Stimulated activated CD4-positive, alpha-beta T cell treated with anti-CD3 and anti-CD28 coated beads, TNF-alpha, amount 100 ng/mL, for 24 hours (primary cell): ENCODE data around the gene GRAP.

Experiments used
- DNase-seq, 3 experiments: peaks; one replicate each; pipeline ENCODE4 v3.0.0-alpha.2; 2020; ENCODE audit warnings: low read depth in 3 of 3

GRAP gene

DNA sequence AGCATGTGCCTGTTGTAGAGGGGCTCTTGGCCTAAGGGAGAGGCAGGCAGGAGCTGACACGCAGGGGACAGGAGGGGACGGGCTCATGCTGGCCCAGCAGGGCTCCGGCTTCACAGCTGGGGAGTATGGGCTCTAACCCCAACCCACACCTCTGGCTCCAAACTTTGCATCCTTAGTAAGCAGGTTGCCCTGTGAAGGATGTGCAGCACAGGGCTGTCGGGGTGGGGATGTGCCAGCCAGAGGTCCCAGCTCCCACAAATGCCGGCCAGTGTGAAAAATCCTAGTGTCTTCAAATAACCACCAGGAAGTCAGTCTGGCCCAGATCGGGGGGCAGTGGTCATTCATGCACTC lies 28.2 kb downstream of the GRAP start:
- no peak for DNase-seq

GRCh38 chr17:19017804-19018599 lies 28.8 kb downstream of the GRAP start:
- DNase-seq = no peak

GRCh38 chr17:19017401-19017800 lies 29.4 kb downstream of the GRAP start:
- no peak for DNase-seq

DNA sequence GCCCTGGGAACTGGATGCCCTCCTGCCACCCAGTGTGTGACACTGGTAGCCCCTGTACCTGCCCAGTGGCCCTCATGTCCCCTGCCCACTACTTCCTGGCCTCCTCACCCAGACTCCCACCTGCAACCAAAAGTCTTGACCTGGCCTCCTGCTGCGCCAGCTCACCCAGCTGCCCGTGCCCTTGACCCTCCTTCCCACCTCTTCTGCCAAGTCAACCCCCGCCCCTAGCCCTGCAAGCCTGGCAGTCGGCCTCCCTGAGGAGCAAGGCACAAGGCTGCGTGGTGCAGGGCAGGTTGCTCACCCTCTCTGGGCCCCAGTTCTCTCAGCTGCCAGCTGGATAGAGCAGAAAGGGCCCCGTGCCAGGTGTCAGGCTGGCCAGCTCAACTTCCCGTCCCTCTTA lies 29.9 kb downstream of the GRAP start:
- no peak for DNase-seq

DNA sequence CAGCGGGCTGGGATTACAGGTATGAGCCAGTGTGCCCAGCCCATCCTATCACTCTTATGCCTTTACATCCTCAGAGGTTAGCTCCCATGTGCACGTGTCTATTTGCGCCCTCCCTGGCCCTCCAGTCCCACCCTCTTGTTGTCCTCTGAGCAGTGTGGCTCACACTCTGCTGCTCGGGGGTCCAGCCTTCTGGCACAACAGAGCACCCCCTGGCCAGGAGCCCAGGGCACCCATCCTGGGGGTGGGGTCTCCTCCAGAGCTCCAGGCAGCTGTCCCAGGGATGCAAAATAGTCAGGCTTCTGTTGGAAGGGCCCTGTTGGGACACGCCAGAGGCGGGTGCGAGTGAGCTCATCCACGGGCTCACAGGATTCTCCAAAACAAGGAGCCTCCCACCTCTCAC lies 30.5 kb downstream of the GRAP start:
- DNase-seq = no peak

DNA sequence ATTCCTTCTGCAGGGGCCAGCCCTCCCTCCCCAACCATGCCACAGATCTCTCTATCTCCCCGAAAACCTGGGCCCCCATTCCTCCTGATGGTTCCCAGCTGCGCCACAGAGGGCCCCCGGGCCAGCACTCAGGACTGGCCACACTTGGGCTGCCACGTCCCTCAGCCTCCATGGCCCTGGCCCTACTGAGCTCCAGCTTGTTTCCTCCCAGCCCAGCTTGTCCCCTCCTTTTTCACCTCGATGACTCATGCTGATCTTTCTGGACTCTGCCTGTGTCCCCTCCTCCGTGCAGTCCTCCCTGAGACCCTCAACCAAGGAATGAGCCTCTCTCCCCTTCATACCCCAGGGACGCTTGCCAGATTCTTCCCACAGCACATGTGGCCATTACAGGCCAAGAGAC lies 31.3 kb downstream of the GRAP start:
- DNase-seq = no peak

GRCh38 chr17:19014628-19015215 lies 32.0 kb downstream of the GRAP start:
- DNase-seq = no peak

GRCh38 chr17:19013806-19014627 lies 32.7 kb downstream of the GRAP start:
- DNase-seq = no peak

- DNase-seq = no peak
Measured at GRCh38 chr17:19013226-19013625, 33.5 kb downstream of the GRAP start.

DNA sequence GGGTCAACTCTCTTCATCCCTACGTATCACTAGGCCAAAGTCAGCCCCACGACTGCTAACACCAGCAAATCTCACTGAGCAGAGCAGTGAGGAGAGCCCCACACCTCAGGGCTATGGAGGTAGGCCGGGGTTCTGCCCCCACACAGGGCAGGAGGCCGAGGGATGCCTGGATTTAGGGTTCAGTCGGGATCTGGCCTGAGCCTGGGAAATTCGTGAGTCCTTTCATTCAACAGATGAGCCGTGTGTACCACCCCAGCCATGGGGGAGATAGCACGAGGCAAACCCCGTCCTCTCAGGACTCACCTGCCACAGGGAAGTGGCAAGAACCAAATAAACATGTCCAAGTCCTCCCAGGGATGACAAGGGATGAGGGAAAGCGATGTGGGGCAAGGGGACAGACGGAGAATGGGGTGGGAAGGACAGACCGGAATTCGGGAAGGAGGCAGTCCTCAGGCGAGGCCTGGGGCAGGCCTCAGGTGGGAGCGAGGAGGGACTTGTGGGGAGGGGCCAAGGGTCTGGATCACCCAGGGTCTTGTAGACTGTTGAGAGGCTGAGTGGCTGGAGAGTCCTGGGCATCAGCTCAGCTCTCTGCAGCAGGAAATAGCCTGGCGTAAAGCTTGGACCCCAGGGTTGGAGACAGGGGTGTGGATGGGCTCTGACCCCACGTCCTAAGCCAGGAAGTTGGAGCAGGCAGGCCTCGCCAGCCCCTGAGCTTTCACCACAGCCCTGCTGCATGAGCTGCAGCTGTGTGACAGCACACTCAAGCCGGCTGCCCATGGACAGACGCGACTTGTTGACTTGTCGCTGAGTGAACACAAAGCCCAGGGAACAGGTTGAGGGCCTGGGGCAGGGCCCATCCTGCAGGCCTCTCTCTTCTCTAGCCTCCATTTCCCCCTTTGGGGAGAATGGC lies 34.3 kb downstream of the GRAP start:
- no peak for DNase-seq

GRCh38 chr17:19011581-19011980 lies 35.2 kb downstream of the GRAP start:
- no peak for DNase-seq

DNA sequence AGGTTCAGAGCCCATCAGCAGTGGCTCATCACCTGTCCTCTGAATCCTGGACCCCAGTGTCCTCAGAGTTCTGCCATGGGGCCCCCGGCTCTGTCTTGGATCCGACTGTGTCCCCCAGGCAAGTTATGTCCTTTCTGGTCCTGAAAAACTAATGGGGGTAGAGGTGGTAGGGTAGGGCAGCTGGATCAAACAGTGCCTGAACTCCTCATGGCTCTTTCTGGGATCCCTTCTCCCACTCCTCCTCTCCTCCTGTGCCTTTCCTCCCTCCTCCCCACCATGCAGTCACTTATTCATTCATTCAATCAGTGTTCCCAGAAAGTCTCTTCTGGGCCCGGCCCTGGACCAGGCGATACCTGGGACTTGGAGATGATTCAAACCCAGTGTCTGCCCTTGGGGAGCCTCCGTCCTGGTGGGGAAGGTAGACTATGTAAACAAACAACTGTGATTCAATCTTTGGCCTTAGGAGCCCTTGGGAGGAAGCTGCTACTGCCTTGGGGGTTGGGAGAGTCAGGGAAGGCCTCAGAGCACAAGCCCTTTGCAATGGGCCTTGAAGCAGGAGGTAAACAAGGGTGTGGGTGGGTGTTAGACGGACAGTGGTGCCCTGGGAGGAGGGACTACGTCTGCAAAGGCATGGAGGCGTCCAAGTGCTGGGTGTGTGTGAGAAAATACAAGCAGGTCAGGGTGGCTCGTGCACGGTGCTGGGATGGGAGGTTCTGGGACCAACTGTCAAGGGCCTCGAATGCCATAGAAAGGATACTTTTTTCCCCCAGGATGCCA lies 35.8 kb downstream of the GRAP start:
- no peak for DNase-seq

DNA sequence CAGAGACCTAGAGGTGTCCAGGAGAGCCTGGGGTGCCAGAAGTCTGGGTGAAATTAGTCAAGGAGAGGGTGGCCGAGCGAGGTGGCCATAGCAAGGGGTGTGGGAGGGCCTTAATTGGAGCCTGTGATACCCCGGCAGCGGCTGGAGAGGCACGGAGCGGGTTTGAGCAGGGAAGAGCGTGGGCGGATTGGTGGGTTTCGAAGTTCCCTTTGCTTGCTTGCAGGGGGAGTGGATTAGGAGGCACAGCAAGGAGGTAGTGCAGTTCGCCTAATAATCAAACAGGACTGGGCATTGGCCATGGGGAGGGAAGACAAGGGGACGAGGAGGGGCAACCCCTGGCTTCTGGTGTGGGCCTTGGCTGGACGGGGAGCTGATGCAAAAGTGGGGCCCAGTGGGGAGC lies 36.8 kb downstream of the GRAP start:
- no peak for DNase-seq

DNA sequence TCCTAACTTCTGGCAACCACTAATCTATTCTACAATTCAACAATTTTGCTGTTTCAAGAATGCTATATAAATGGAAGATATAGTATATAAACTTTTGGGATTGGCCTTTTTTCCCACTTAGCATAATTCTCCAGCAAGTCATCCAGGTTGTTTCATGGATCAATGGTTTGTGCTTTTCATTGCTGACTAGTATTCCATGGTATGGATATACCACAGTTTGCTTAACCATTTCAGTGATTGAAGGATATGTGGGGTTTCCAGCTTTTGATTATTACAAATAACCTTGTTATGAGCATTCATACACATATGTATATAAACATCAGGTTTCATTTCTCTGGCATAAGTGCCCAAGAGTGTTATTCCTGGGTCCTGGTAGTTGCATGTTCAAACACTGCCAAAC lies 40.1 kb downstream of the GRAP start:
- no peak for DNase-seq

DNA sequence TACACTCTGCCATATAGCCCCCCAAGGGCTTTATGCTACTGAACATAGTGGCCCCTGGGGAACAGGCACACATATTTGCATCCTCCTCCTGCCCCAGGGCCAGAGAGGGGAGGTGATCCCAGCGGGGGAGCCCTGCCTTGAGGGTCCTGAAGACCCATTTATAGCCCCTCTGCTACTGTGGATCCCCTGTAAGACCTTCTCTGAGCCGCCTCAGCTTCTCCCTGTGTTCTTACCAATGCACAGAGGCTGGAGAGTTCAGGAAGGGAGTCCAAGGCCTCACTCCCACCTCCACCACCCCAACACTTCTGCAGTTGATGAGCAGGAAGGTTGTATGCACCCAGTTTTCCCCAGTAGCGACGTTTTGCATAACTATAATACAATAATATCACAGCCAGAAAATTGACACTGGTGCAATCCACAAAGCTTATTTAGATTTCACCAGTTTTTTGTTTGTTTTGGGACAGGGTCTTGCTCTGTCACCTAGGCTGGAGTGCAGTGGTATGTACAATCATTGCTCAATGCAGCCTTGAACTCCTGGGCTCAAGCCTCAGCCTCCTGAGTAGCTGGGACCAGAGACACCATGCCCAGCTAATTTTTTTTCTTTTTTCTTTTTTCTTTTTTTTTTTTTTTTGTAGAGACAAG lies 40.8 kb downstream of the GRAP start:
- no peak for DNase-seq

GRCh38 chr17:19005137-19005773 lies 41.5 kb downstream of the GRAP start:
- DNase-seq = no peak

DNA sequence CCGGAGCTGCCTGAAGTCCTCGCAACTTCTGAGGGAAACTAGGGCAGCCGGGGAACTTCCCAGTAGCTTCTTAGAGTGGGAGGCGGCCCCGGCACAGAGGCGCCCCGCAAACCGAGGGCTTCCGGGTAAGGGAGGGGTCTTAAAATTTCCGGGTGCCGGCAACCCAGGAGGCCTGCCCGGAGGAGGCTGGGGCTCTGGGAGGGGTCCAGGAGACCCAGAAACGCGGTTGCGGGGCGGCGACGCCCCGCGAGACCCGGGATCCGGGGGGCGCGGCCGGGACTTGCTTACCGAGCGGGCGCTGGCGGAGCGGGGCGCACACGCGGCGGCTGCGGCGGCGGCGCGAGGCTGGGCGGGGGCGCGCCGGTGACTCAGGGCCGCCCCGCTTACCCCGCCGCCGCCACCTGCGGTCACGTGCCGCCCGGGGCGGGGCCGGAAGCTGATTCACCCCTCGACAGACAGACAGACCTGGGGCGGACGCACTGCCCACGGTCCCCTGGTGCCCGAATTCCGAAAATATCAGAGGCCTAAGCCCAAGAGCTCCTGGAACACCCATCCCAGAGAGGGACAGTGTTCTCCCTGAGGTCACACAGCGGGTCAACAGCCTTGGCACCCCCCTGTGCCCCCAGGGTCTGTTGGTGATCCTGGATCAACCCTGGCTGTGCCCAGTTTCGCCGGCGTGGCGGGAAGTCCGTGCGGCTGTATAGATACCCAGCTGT lies 42.2 kb downstream of the GRAP start, which contains the start of gene FAM83G:
TSS of gene FAM83G (minus strand) at position 344 of the 716 bp plus-strand sequence. CDS start 723 bp downstream, outside the sequence.
- DNase-seq = peak; percentile 82 to 92 (median 83)

DNA sequence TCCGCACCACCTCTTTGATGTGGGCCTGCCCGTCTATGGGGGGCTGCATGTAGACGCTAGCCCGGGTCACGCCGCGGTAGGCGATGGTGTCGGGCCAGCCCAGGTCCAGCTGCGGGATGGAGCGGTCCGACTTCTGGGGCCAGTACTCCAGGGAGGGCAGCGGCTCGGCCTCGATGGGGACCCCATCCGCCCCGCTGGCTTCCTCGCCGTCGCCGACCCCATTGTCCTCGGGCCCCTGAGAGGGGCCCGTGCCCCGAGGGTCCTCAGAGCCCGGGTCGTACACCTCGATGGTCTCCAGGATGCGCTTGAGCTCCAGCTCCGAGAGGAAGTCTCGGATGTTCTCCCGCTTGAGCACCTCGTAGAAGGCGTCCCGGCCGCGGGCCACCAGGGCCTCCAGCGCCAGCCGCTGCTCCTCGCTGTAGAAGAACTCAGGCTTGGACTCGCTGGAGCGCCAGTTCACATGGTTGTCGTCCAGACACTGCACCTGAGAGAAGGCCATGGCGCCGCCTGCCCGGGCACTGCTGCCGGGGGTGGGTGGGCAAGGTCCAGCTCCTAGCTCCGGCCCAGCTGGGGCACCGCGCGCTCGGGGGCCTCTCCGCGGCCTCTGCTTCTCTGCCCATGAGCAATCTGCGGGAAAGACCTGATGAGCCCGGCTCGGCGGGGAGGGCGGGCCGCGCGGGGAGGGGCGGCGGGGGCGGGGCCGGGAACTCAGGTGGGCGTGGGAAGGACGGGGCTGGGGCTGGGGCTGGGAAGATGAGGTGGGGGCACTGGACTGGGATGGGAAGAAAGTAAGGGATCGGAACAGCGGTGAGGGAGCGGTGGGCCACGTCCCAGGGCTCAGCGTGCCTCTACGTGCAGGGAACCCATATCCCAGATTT lies 43.0 kb downstream of the GRAP start:
- peak; percentile 17 to 54 (median 22) for DNase-seq
